KOPT-K1 (cell line): Measurements from ENCODE around the gene LLGL1.
"Not testable (repeated sequence)": the region's sequence is repeated elsewhere in the genome, so short reads cannot be mapped to it uniquely, and the experiment has no call there.

Source experiments
- H3K27ac ChIP-seq: fragments of 200-600 bp; sonication (generic); 2 replicates; pipeline ENCODE4 v1.5.1; 2016; ENCODE audit warnings: antibody characterized with exemption, mild to moderate bottlenecking, low read depth, low read length; ENCODE audit not compliant: poor library complexity, severe bottlenecking
- H3K36me3 ChIP-seq: fragments of 200-600 bp; sonication (generic); 2 replicates; pipeline ENCODE4 v1.5.1; 2017; ENCODE audit warnings: antibody characterized with exemption, mild to moderate bottlenecking, low read length, moderate library complexity; ENCODE audit not compliant: insufficient read depth
- H3K9me3 ChIP-seq: fragments of 200-600 bp; sonication (generic); 2 replicates; pipeline ENCODE4 v1.5.1; 2017; ENCODE audit warnings: antibody characterized with exemption, low read length, mild to moderate bottlenecking; ENCODE audit not compliant: insufficient read depth, poor library complexity, severe bottlenecking

The LLGL1 gene

GRCh38 chr17:18213666-18214270, 11.7 kb upstream of the LLGL1 start:
- Histone ChIP-seq H3K27ac (no peak overlapping the region), H3K36me3 (peaks cover 24% of the 10 kb centered on the region), H3K9me3 (no peaks in the 10 kb centered on the region)

- H3K36me3 ChIP-seq, H3K27ac ChIP-seq, H3K9me3 ChIP-seq: not testable (repeated sequence)
Measured at GRCh38 chr17:18216906-18217305, 8.5 kb upstream of the LLGL1 start.

- Histone ChIP-seq H3K27ac (no peak overlapping the region), H3K36me3 (no peaks in the 10 kb centered on the region), H3K9me3 (no peaks in the 10 kb centered on the region)
Measured at GRCh38 chr17:18217412-18218015, 7.9 kb upstream of the LLGL1 start.

- no peak overlapping the region for H3K27ac ChIP-seq
- H3K36me3 ChIP-seq = no peaks in the 10 kb centered on the region
- H3K9me3 ChIP-seq = no peaks in the 10 kb centered on the region
Measured at GRCh38 chr17:18218756-18219415, 6.5 kb upstream of the LLGL1 start.

- H3K36me3 ChIP-seq = no peaks in the 10 kb centered on the region
- no peaks in the 10 kb centered on the region for H3K9me3 ChIP-seq
- no peak overlapping the region for H3K27ac ChIP-seq
Measured at GRCh38 chr17:18224053-18224386, 1.4 kb upstream of the LLGL1 start.

- Histone ChIP-seq H3K9me3 (no peaks in the 10 kb centered on the region), H3K27ac (no peak overlapping the region), H3K36me3 (no peaks in the 10 kb centered on the region)
Measured at GRCh38 chr17:18224387-18225120, 881 bp upstream of the LLGL1 start.

- Histone ChIP-seq H3K27ac (peak overlapping the region; percentile 51), H3K36me3 (no peaks in the 10 kb centered on the region), H3K9me3 (no peaks in the 10 kb centered on the region)
Measured at GRCh38 chr17:18225642-18226283, 328 bp downstream of the LLGL1 start.

- no peaks in the 10 kb centered on the region for H3K9me3 ChIP-seq
- H3K27ac ChIP-seq = peak overlapping the region; percentile 51
- no peaks in the 10 kb centered on the region for H3K36me3 ChIP-seq
Measured at GRCh38 chr17:18226284-18226945, 980 bp downstream of the LLGL1 start.

GRCh38 chr17:18227635-18228034, 2.2 kb downstream of the LLGL1 start:
- Histone ChIP-seq H3K9me3 (no peaks in the 10 kb centered on the region), H3K27ac (no peak overlapping the region), H3K36me3 (no peaks in the 10 kb centered on the region; the same call in 1 of the 2 replicates)

- no peaks in the 10 kb centered on the region for H3K9me3 ChIP-seq
- H3K36me3 ChIP-seq = no peaks in the 10 kb centered on the region; the same call in 1 of the 2 replicates
- no peak overlapping the region for H3K27ac ChIP-seq
Measured at GRCh38 chr17:18228176-18228682, 2.8 kb downstream of the LLGL1 start.

- Histone ChIP-seq H3K36me3 (peaks cover 10% of the 10 kb centered on the region; the same call in 1 of the 2 replicates), H3K9me3 (no peaks in the 10 kb centered on the region), H3K27ac (no peak overlapping the region)
Measured at GRCh38 chr17:18229254-18229653, 3.8 kb downstream of the LLGL1 start.

GRCh38 chr17:18229771-18230170, 4.3 kb downstream of the LLGL1 start:
- Histone ChIP-seq H3K36me3 (peaks cover 13% of the 10 kb centered on the region; the same call in 1 of the 2 replicates), H3K27ac (no peak overlapping the region), H3K9me3 (no peaks in the 10 kb centered on the region)

- no peak overlapping the region for H3K27ac ChIP-seq
- H3K36me3 ChIP-seq = peaks cover 21% of the 10 kb centered on the region; the same call in 1 of the 2 replicates
- H3K9me3 ChIP-seq = no peaks in the 10 kb centered on the region
Measured at GRCh38 chr17:18230288-18231141, 5.1 kb downstream of the LLGL1 start.

- Histone ChIP-seq H3K27ac (no peak overlapping the region), H3K36me3 (peaks cover 27% of the 10 kb centered on the region), H3K9me3 (no peaks in the 10 kb centered on the region)
Measured at GRCh38 chr17:18231164-18231563, 5.7 kb downstream of the LLGL1 start.
